IPS DF 6.9 (cell line): ENCODE data around the gene XRCC5.
"Not testable (repeated sequence)": the region's sequence is repeated elsewhere in the genome, so short reads cannot be mapped to it uniquely, and the experiment has no call there.

ENCODE experiments used
- DNase-seq: peaks from one replicate; pipeline ENCODE4 v3.0.0-alpha.2; 2013; ENCODE audit warnings: low read depth, low spot score
- H3K27ac ChIP-seq: one replicate; pipeline ENCODE4 v1.5.1; 2013; ENCODE audit warnings: low read length, control low read depth
- H3K27me3 ChIP-seq: 2 replicates; pipeline ENCODE4 v1.6.1; 2013; ENCODE audit warnings: mild to moderate bottlenecking, low read length; ENCODE audit not compliant: control insufficient read depth, insufficient read depth
- H3K36me3 ChIP-seq: 2 replicates; pipeline ENCODE4 v1.6.1; 2013; ENCODE audit warnings: low read length; ENCODE audit not compliant: control insufficient read depth, insufficient read depth
- H3K4me1 ChIP-seq: 2 replicates; pipeline ENCODE4 v1.6.1; 2013; ENCODE audit warnings: low read length; ENCODE audit not compliant: control insufficient read depth, insufficient read depth
- H3K4me3 ChIP-seq: 2 replicates; pipeline ENCODE4 v1.5.1; 2013; ENCODE audit warnings: mild to moderate bottlenecking, low read length
- H3K9me3 ChIP-seq: 2 replicates; pipeline ENCODE4 v1.6.1; 2013; ENCODE audit warnings: low read length, inconsistent platforms; ENCODE audit not compliant: control insufficient read depth, insufficient read depth
- WGBS: extraction: QIAGEN DNeasy Blood & Tissue Kit; methylation state at CpG from one replicate; pipeline ENCODE4 v1.1.7; 2013; ENCODE audit warnings: mixed read lengths, missing lambda C conversion rate; ENCODE audit not compliant: insufficient read length, insufficient coverage; 5-methylcytosine and 5-hydroxymethylcytosine counted together

Gene XRCC5

GRCh38 chr2:216206821-216207220, 97.7 kb downstream of the XRCC5 start:
- Histone ChIP-seq H3K9me3 (no peaks in the 10 kb centered on the region), H3K4me3 (no peak overlapping the region), H3K4me1 (no peaks in the 10 kb centered on the region), H3K36me3 (peaks cover 24% of the 10 kb centered on the region; the same call in 1 of the 2 replicates), H3K27ac (no peak overlapping the region), H3K27me3 (no peaks in the 10 kb centered on the region)
- WGBS: no CpG with 5 or more reads among the region's 5 CpGs
- DNase-seq: no peak

GRCh38 chr2:216208661-216209060, 99.5 kb downstream of the XRCC5 start:
- not testable (repeated sequence) for H3K4me3 ChIP-seq, H3K27ac ChIP-seq, DNase-seq, H3K27me3 ChIP-seq, H3K9me3 ChIP-seq, H3K4me1 ChIP-seq
- WGBS: no CpG with 5 or more reads among the region's 8 CpGs
- H3K36me3 ChIP-seq: peaks cover 21% of the 10 kb centered on the region; the same call in 1 of the 2 replicates

- Histone ChIP-seq H3K4me1 (no peaks in the 10 kb centered on the region), H3K27me3 (no peaks in the 10 kb centered on the region), H3K9me3 (no peaks in the 10 kb centered on the region), H3K27ac (no peak overlapping the region), H3K4me3 (no peak overlapping the region), H3K36me3 (peaks cover 13% of the 10 kb centered on the region; the same call in 1 of the 2 replicates)
- no CpG with 5 or more reads among the region's 3 CpGs for WGBS
- DNase-seq: no peak
These were observed 101.8 kb downstream of the XRCC5 start for GRCh38 chr2:216210701-216211540.

GRCh38 chr2:216211614-216212145, 102.5 kb downstream of the XRCC5 start:
- Histone ChIP-seq H3K36me3 (peaks cover 6% of the 10 kb centered on the region; the same call in 1 of the 2 replicates), H3K4me3 (no peak overlapping the region), H3K4me1 (no peaks in the 10 kb centered on the region), H3K27me3 (no peaks in the 10 kb centered on the region), H3K9me3 (no peaks in the 10 kb centered on the region), H3K27ac (no peak overlapping the region)
- no CpG with 5 or more reads among the region's 2 CpGs for WGBS
- DNase-seq: no peak

- Histone ChIP-seq H3K36me3 (no peaks in the 10 kb centered on the region), H3K4me1 (no peaks in the 10 kb centered on the region), H3K9me3 (no peaks in the 10 kb centered on the region), H3K27me3 (no peaks in the 10 kb centered on the region), H3K4me3 (no peak overlapping the region), H3K27ac (no peak overlapping the region)
- no peak for DNase-seq
- no CpG with 5 or more reads among the region's 2 CpGs for WGBS
These were observed 105.6 kb downstream of the XRCC5 start for GRCh38 chr2:216214768-216215167.

GRCh38 chr2:216215658-216216390, 106.7 kb downstream of the XRCC5 start:
- DNase-seq: no peak
- no CpG with 5 or more reads among the region's 4 CpGs for WGBS
- Histone ChIP-seq H3K4me1 (no peaks in the 10 kb centered on the region), H3K9me3 (no peaks in the 10 kb centered on the region), H3K4me3 (no peak overlapping the region), H3K27me3 (no peaks in the 10 kb centered on the region), H3K36me3 (no peaks in the 10 kb centered on the region), H3K27ac (no peak overlapping the region)

- Histone ChIP-seq H3K9me3 (no peaks in the 10 kb centered on the region), H3K4me1 (no peaks in the 10 kb centered on the region), H3K36me3 (no peaks in the 10 kb centered on the region), H3K27me3 (no peaks in the 10 kb centered on the region), H3K4me3 (no peak overlapping the region), H3K27ac (no peak overlapping the region)
- no CpG with 5 or more reads among the region's 7 CpGs for WGBS
- DNase-seq: no peak
These were observed 108.1 kb downstream of the XRCC5 start for GRCh38 chr2:216216951-216217903.

GRCh38 chr2:216217904-216218260, 108.7 kb downstream of the XRCC5 start:
- H3K4me1 ChIP-seq: no peaks in the 10 kb centered on the region
- H3K4me3 ChIP-seq: no peak overlapping the region
- no CpG with 5 or more reads among the region's 2 CpGs for WGBS
- H3K9me3 ChIP-seq: no peaks in the 10 kb centered on the region
- no peaks in the 10 kb centered on the region for H3K27me3 ChIP-seq
- DNase-seq: no peak
- no peaks in the 10 kb centered on the region for H3K36me3 ChIP-seq
- H3K27ac ChIP-seq: no peak overlapping the region

GRCh38 chr2:216219861-216220260, 110.7 kb downstream of the XRCC5 start:
- Histone ChIP-seq H3K4me1 (no peaks in the 10 kb centered on the region), H3K4me3 (no peak overlapping the region)
- no peak for DNase-seq

GRCh38 chr2:216220976-216221375, 111.8 kb downstream of the XRCC5 start:
- no peaks in the 10 kb centered on the region for H3K4me1 ChIP-seq
- H3K36me3 ChIP-seq: no peaks in the 10 kb centered on the region
- WGBS: no CpG with 5 or more reads among the region's 4 CpGs
- no peak overlapping the region for H3K27ac ChIP-seq
- DNase-seq: no peak
- no peak overlapping the region for H3K4me3 ChIP-seq
- no peaks in the 10 kb centered on the region for H3K27me3 ChIP-seq
- H3K9me3 ChIP-seq: no peaks in the 10 kb centered on the region

More at GRCh38 chr2:216219861-216220260, 110.7 kb downstream of the XRCC5 start:
- WGBS: no CpG with 5 or more reads among the region's 6 CpGs
- H3K27me3 ChIP-seq: no peaks in the 10 kb centered on the region
- no peaks in the 10 kb centered on the region for H3K9me3 ChIP-seq
- H3K27ac ChIP-seq: no peak overlapping the region
- H3K36me3 ChIP-seq: no peaks in the 10 kb centered on the region
